DMS153 treated with DMSO at 0.1 percent for 48 hours (cell line): ENCODE measurements around the gene C15orf62.

Experiments
- DNase-seq: peaks from one replicate; lab custom pipeline; 2025; ENCODE audit not compliant: unreplicated experiment; lab: John Stamatoyannopoulos, UW

C15orf62 gene

GRCh38 chr15:40755812-40756208, 14.0 kb upstream of the C15orf62 start:
- no peak for DNase-seq

- DNase-seq: no peak
These were observed 12.8 kb upstream of the C15orf62 start for GRCh38 chr15:40756938-40757337.

GRCh38 chr15:40759961-40760360, 9.8 kb upstream of the C15orf62 start:
- no peak for DNase-seq

GRCh38 chr15:40762919-40763800, 6.6 kb upstream of the C15orf62 start:
- DNase-seq: peak; percentile 28

- DNase-seq: peak; percentile 21
These were observed 5.8 kb upstream of the C15orf62 start, which contains the start of gene GCHFR for GRCh38 chr15:40763801-40764628. Gene GCHFR, plus strand, starts transcription at chr15:40764068. Its CDS starts 113 bp downstream, at chr15:40764181.

GRCh38 chr15:40764629-40765103, 5.1 kb upstream of the C15orf62 start:
- DNase-seq: no peak

- no peak for DNase-seq
These were observed 3.5 kb upstream of the C15orf62 start for GRCh38 chr15:40766194-40766815.

GRCh38 chr15:40766906-40767837, 2.6 kb upstream of the C15orf62 start:
- no peak for DNase-seq

GRCh38 chr15:40767838-40768500, 1.8 kb upstream of the C15orf62 start:
- no peak for DNase-seq

GRCh38 chr15:40768521-40769273, 1.1 kb upstream of the C15orf62 start:
- no peak for DNase-seq

GRCh38 chr15:40770147-40770721, 454 bp downstream of the C15orf62 start:
- no peak for DNase-seq

GRCh38 chr15:40771242-40771641, 1.5 kb downstream of the C15orf62 start:
- no peak for DNase-seq

- no peak for DNase-seq
These were observed 2.2 kb downstream of the C15orf62 start for GRCh38 chr15:40772014-40772413.

GRCh38 chr15:40773496-40773895, 3.7 kb downstream of the C15orf62 start:
- DNase-seq: no peak

- no peak for DNase-seq
These were observed 4.1 kb downstream of the C15orf62 start for GRCh38 chr15:40773902-40774301.

GRCh38 chr15:40775007-40775406, 5.2 kb downstream of the C15orf62 start:
- DNase-seq: no peak

- no peak for DNase-seq
These were observed 6.2 kb downstream of the C15orf62 start for GRCh38 chr15:40775740-40776536.
